A549 (cell line): ENCODE data around the gene PRDM15. TPM values are rescaled to one million over a fixed set of nuclear protein-coding genes. Genes with fewer than 3 reads are reported as not detected.
A peak's percentile ranks its signal among the peaks of the same experiment; 100 is the strongest.

Source experiments
- ATAC-seq, 2 experiments: fragments of 200-7000 bp in 1 of 2; fragments of >200 bp in 1 of 2; cut with Nextera tagmentation in 1 of 2; cut with Tn5 transposase in 1 of 2; 3 replicates each; pipeline versions ENCODE4 v1.8.0 to v1.9.1; 2018 to 2020; ENCODE audit warnings: mild to moderate bottlenecking in 1 of 2, moderate library complexity in 1 of 2
- CTCF ChIA-PET: fragments of 300-600 bp; sonication (Branson Sonifier 250); formaldehyde crosslinking; extraction: SDS; loops from one replicate; lab custom pipeline; 2021; ENCODE audit warnings: antibody characterized with exemption, inconsistent platforms; lab: Yijun Ruan, JAX
- POLR2A ChIA-PET: fragments of 350-600 bp; formaldehyde crosslinking; extraction: SDS; loops from one replicate; lab custom pipeline; 2021; ENCODE audit warnings: antibody characterized with exemption, inconsistent platforms; lab: Yijun Ruan, JAX
- DNase-seq, 2 experiments: peaks; one replicate each; pipeline versions ENCODE4 v3.0.0 to v3.0.0-alpha.2; 2011 to 2016; ENCODE audit warnings: low read depth in 1 of 2, low spot score in 1 of 2
- FAIRE-seq: peaks from 2 replicates; lab custom pipeline; 2011; peaks lifted over from hg19 to GRCh38; lab: Jason Lieb, UNC
- H3K27ac ChIP-seq, 2 experiments: fragments of >200 bp; sonication (Bioruptor Twin); formaldehyde crosslinking; 3 replicates each; pipeline ENCODE4 v1.5.1; 2016 to 2017
- H3K4me1 ChIP-seq: fragments of >200 bp; sonication (Bioruptor Twin); formaldehyde crosslinking; 3 replicates; pipeline ENCODE4 v1.6.1; 2016
- H3K4me2 ChIP-seq: fragments of >200 bp; sonication (Bioruptor Twin); formaldehyde crosslinking; 3 replicates; pipeline ENCODE4 v1.6.1; 2016
- H3K4me3 ChIP-seq: fragments of >200 bp; sonication (Bioruptor Twin); formaldehyde crosslinking; 3 replicates; pipeline ENCODE4 v1.5.1; 2016
- H3K9me3 ChIP-seq: fragments of >200 bp; sonication (Bioruptor Twin); formaldehyde crosslinking; 3 replicates; pipeline ENCODE4 v1.6.1; 2016
- CTCF ChIP-seq: fragments of >200 bp; sonication (Bioruptor Twin); formaldehyde crosslinking; IDR thresholded peaks from 3 replicates; pipeline ENCODE4 v1.5.1; 2016
- EHMT2 ChIP-seq: fragments of 200-600 bp; sonication (generic); IDR thresholded peaks from 2 replicates; pipeline ENCODE4 v1.6.1; 2016; ENCODE audit warnings: antibody characterized with exemption, low read depth, mild to moderate bottlenecking, moderate library complexity
- ESRRA ChIP-seq: fragments of 150-350 bp; IDR thresholded peaks from 2 replicates; pipeline ENCODE4 v1.6.1; 2014; ENCODE audit warnings: mild to moderate bottlenecking, low read length, borderline replicate concordance
- FOSB ChIP-seq: fragments of 250-450 bp; sonication (Bioruptor Pico); IDR thresholded peaks from 2 replicates; pipeline ENCODE4 v1.5.0; 2020; ENCODE audit warnings: mild to moderate bottlenecking, moderate library complexity
- FOSL2 ChIP-seq, 2 experiments: fragments of 450-650 bp in 1 of 2; fragments of >200 bp in 1 of 2; sonication (Bioruptor Twin) in 1 of 2; formaldehyde crosslinking; IDR thresholded peaks; 2 replicates each; pipeline versions ENCODE4 v1.5.0 to v1.6.1; 2016 to 2020; ENCODE audit warnings: mild to moderate bottlenecking in 1 of 2, moderate library complexity in 1 of 2
- FOXS1 ChIP-seq: fragments of 250-450 bp; sonication (Bioruptor Pico); IDR thresholded peaks from 2 replicates; pipeline ENCODE4 v1.5.0; 2020; ENCODE audit warnings: mild to moderate bottlenecking, moderate library complexity
- HOXB13 ChIP-seq: fragments of 250-450 bp; sonication (Bioruptor Pico); IDR thresholded peaks from 2 replicates; pipeline ENCODE4 v1.5.0; 2020; ENCODE audit warnings: low read depth, mild to moderate bottlenecking, moderate library complexity
- KDM5A ChIP-seq: fragments of 200-600 bp; sonication (generic); IDR thresholded peaks from 2 replicates; pipeline ENCODE4 v1.6.1; 2016; ENCODE audit warnings: antibody characterized with exemption, mild to moderate bottlenecking
- MAZ ChIP-seq: fragments of 150-350 bp; IDR thresholded peaks from 2 replicates; pipeline ENCODE4 v1.6.1; 2014; ENCODE audit warnings: antibody characterized with exemption, low read depth, low read length, borderline replicate concordance
- MYC ChIP-seq: IDR thresholded peaks from 2 replicates; pipeline ENCODE4 v1.6.1; 2012; ENCODE audit warnings: mild to moderate bottlenecking, inconsistent platforms, low read length, improper control_type of control experiment, borderline replicate concordance
- NFE2L2 ChIP-seq: fragments of 150-350 bp; conservative IDR thresholded peaks from 2 replicates; pipeline ENCODE4 v1.6.1; 2014; ENCODE audit warnings: low read length
- POLR2AphosphoS2 ChIP-seq: conservative IDR thresholded peaks from 2 replicates; pipeline ENCODE4 v1.6.1; 2012; ENCODE audit warnings: low read length, improper control_type of control experiment, inconsistent platforms
- RAD21 ChIP-seq, 2 experiments: fragments of >200 bp in 1 of 2; sonication (Bioruptor Twin) in 1 of 2; formaldehyde crosslinking in 1 of 2; IDR thresholded peaks in 1 of 2; conservative IDR thresholded peaks in 1 of 2; 2 replicates in 1 of 2; 3 replicates in 1 of 2; pipeline ENCODE4 v1.6.1; 2012 to 2018; ENCODE audit warnings: inconsistent platforms in 1 of 2
- RCOR1 ChIP-seq: fragments of 150-350 bp; IDR thresholded peaks from 2 replicates; pipeline ENCODE4 v1.6.1; 2014; ENCODE audit warnings: antibody characterized with exemption, low read length, low read depth
- REST ChIP-seq: fragments of 200-600 bp; sonication (generic); IDR thresholded peaks from 2 replicates; pipeline ENCODE4 v1.6.1; 2016; ENCODE audit warnings: antibody characterized with exemption, mild to moderate bottlenecking, moderate library complexity
- RFX5 ChIP-seq: fragments of 450-650 bp; IDR thresholded peaks from 2 replicates; pipeline ENCODE4 v1.7.1; 2014; ENCODE audit warnings: antibody characterized with exemption, mild to moderate bottlenecking, moderate library complexity
- SMC3 ChIP-seq: fragments of >200 bp; sonication (Bioruptor Twin); formaldehyde crosslinking; IDR thresholded peaks from 3 replicates; pipeline ENCODE4 v1.6.1; 2018; ENCODE audit warnings: inconsistent platforms
- TFCP2L1 ChIP-seq: fragments of 250-450 bp; sonication (Bioruptor Pico); IDR thresholded peaks from 2 replicates; pipeline ENCODE4 v1.5.0; 2021; ENCODE audit warnings: mild to moderate bottlenecking
- ZC3H11A ChIP-seq: fragments of 450-650 bp; IDR thresholded peaks from 2 replicates; pipeline ENCODE4 v1.6.1; 2014; ENCODE audit warnings: antibody characterized with exemption, mild to moderate bottlenecking
- ZFP36 ChIP-seq: fragments of 450-650 bp; IDR thresholded peaks from 2 replicates; pipeline ENCODE4 v1.6.1; 2014; ENCODE audit warnings: borderline replicate concordance; ENCODE audit not compliant: partially characterized antibody
- ZNF302 ChIP-seq: fragments of 250-450 bp; sonication (Bioruptor Pico); IDR thresholded peaks from 2 replicates; pipeline ENCODE4 v1.9.0; 2021; ENCODE audit warnings: inconsistent platforms, mild to moderate bottlenecking, moderate library complexity
- WGBS: methylation state at CpG from one replicate; pipeline ENCODE4 v1.1.6; 2017; ENCODE audit errors: missing lambda C conversion rate; 5-methylcytosine and 5-hydroxymethylcytosine counted together
- polyA plus RNA-seq, 4 experiments: library from polyadenylated mRNA; depleted of rRNA in 3 of 4; stranded (reverse); fragments of >200 nt; fragmentation: RNase III in 1 of 4; extraction: RNeasy Plus Mini Kit Qiagen cat#74134 plus additional on column Dnase treatment in 1 of 4; gene quantifications; 2 replicates in 3 of 4; 3 replicates in 1 of 4; pipeline ENCODE4 v1.2.3, GENCODE V29; 2011 to 2017
- TF ChIP-seq, protein P1 (sequence below): IDR thresholded peaks from 2 replicates; pipeline ENCODE4 v1.6.1; 2012

PRDM15 gene
- polyA plus RNA-seq, 2 of the 4 experiments (the other 2 are of a cell fraction): 4.5 to 6.1 TPM

DNA sequence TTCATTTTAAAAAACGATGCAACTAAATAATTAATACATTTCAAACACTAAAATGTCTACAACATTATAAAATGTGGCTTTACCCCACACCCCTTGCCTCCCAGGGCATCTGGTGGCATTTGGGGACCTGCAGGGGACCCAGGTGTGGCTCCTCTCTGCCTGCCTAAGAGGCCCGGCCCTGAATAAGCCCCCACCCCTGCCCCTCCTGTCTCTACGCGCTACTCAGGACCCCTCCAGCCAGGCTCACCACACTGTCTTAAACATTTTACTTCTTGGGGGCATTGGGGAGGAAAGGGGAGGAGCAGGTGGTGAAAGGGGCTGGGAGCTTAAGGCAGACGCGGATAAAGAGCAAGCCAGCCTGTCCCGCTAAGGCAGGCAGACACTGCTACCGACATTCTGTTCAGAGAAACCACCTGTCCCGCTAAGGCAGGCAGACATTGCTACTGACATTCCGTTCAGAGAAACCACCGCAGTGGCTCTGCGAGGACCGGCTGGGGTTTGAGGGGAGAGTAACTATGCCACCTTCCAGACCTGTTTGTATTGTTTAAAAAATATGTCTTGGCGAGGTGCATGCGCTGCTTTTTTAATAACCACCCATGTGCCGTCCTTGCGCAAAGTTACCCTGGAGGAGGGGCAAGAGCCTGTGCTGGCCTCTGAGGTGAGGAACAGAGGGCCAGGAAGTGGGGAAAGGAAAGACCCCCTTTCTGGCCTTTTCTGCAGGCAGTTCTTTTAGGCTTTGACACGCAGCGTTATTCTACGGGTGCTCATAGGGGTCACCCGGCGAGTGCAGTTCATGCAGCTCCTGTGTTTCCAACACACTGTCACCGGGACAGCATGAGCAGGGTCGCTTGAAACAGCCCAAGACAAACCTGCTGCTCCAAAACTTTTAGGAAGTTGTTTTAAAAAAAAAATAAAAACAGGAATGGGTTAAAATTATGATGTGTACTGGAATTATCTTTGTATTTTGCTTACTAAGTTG lies 61.0 kb downstream of the PRDM15 start:
- H3K4me1 ChIP-seq: no peaks in the 10 kb centered on the region
- CTCF ChIA-PET: interaction anchor here (0.7 to 8.5 kb wide), 16 partner anchors 9 to 686 kb away, joined by 3 to 127 read pairs (median 4); no protein-coding TSS in a partner anchor

GRCh38 chr21:41817228-41817627 lies 61.9 kb downstream of the PRDM15 start:
- no peaks in the 10 kb centered on the region for H3K4me1 ChIP-seq
- DNase-seq: peak; percentile 59 to 67
- peak; percentile 87 to 94 for ATAC-seq
- no peak overlapping the region for H3K27ac ChIP-seq
- CTCF ChIA-PET: interaction anchor here (0.6 to 8.5 kb wide), 60 partner anchors 8 to 534 kb away, joined by 3 to 127 read pairs (median 4); no protein-coding TSS in a partner anchor
- no peak for FAIRE-seq
- no peak overlapping the region for H3K4me3 ChIP-seq
- WGBS: 1% methylated on average over 3 of the region's 3 CpGs
- TF ChIP-seq FOSB (CRISPR knock-in tag) (no peak), REST (no peak), CTCF (peak; percentile 58), RAD21 (conservative IDR thresholded peaks at IDR 0.05 in 1 of 2, IDR thresholded peaks at IDR 0.05 in 1 of 2) (peak; percentile 77 to 86), EHMT2 (no peak), NFE2L2 (no peak), MAZ (no peak), ESRRA (no peak), MYC (no peak), SMC3 (peak; percentile 72)
- POLR2A ChIA-PET: no interaction called here
- H3K9me3 ChIP-seq: no peaks in the 10 kb centered on the region
- H3K4me2 ChIP-seq: no peak overlapping the region

More for the DNA sequence above, 61.0 kb downstream of the PRDM15 start:
- H3K4me2 ChIP-seq: no peak overlapping the region
- TF ChIP-seq FOXS1 (no peak), ZC3H11A (no peak), KDM5A (no peak), POLR2AphosphoS2 (no peak), TFCP2L1 (CRISPR knock-in tag) (no peak), RCOR1 (no peak), ZNF302 (CRISPR knock-in tag) (no peak), RFX5 (no peak), FOSL2 (IDR thresholded peaks at IDR 0.05) (no peak), FOSL2 (CRISPR knock-in tag; IDR thresholded peaks at IDR 0.05) (no peak), ZFP36 (no peak), HOXB13 (CRISPR knock-in tag) (no peak)
- TF ChIP-seq, protein P1, sequence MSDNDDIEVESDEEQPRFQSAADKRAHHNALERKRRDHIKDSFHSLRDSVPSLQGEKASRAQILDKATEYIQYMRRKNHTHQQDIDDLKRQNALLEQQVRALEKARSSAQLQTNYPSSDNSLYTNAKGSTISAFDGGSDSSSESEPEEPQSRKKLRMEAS: no peak
- H3K9me3 ChIP-seq: no peaks in the 10 kb centered on the region
- H3K4me3 ChIP-seq: no peak overlapping the region
- POLR2A ChIA-PET: no interaction called here
- no peak for FAIRE-seq
- H3K27ac ChIP-seq: no peak overlapping the region
- 92% methylated on average over 24 of the region's 24 CpGs for WGBS
- no peak for DNase-seq
- ATAC-seq: no peak
